ENCODE data around the gene NIT1.

GRCh38 chr1:161153176-161153575 lies 35.3 kb downstream of the NIT1 start:
- TF ChIP-seq CTCF (IDR thresholded peaks at IDR 0.05; ENCODE audit: poor library complexity) (no peak), EZH2 (IDR thresholded peaks at IDR 0.05; ENCODE audit: borderline replicate concordance) (no peak), EZH2phosphoT487 (IDR thresholded peaks at IDR 0.05; ENCODE audit: low read depth, severe bottlenecking, unreplicated experiment) (no peak)
